HepG2 (cell line): ENCODE results near the gene KIAA0232. TPM values are rescaled to one million over a fixed set of nuclear protein-coding genes. Genes with fewer than 3 reads are reported as not detected.
A peak's percentile ranks its signal among the peaks of the same experiment; 100 is the strongest.

Experiments
- CBX2 ChIP-seq, 2 experiments: fragments of 200-600 bp in 1 of 2; sonication (generic); formaldehyde crosslinking in 1 of 2; IDR thresholded peaks; 2 replicates each; pipeline versions ENCODE4 v1.7.0 to v1.8.1; 2018 to 2022; ENCODE audit warnings: low read depth in 2 of 2, low read length in 1 of 2, mild to moderate bottlenecking in 1 of 2, missing genetic modification reagents in 1 of 2
- FOXP4 ChIP-seq: sonication (generic); formaldehyde crosslinking; IDR thresholded peaks from 2 replicates; pipeline ENCODE4 v1.4.0; 2020; ENCODE audit warnings: missing genetic modification reagents
- PAXIP1 ChIP-seq: sonication (generic); formaldehyde crosslinking; conservative IDR thresholded peaks from 2 replicates; pipeline ENCODE4 v1.4.0; 2020; ENCODE audit warnings: mild to moderate bottlenecking, missing genetic modification reagents, moderate library complexity
- SALL1 ChIP-seq: sonication (generic); formaldehyde crosslinking; IDR thresholded peaks from 2 replicates; pipeline ENCODE4 v1.8.0; 2022; ENCODE audit warnings: mild to moderate bottlenecking, missing genetic modification reagents
- SMC3 ChIP-seq: IDR thresholded peaks from 2 replicates; pipeline ENCODE4 v1.6.1; 2011; ENCODE audit warnings: low read length, improper control_type of control experiment
- ZBTB38 ChIP-seq: sonication (generic); formaldehyde crosslinking; IDR thresholded peaks from 2 replicates; pipeline ENCODE4 v1.5.1; 2020; ENCODE audit warnings: mild to moderate bottlenecking, missing genetic modification reagents
- ZBTB7A ChIP-seq: sonication (generic); formaldehyde crosslinking; IDR thresholded peaks from 2 replicates; pipeline ENCODE4 v1.8.0; 2022; ENCODE audit warnings: mild to moderate bottlenecking, missing genetic modification reagents
- ZBTB7B ChIP-seq: sonication (generic); formaldehyde crosslinking; IDR thresholded peaks from 2 replicates; pipeline ENCODE4 v1.4.0; 2020; ENCODE audit warnings: missing genetic modification reagents
- ZNF18 ChIP-seq: sonication (generic); formaldehyde crosslinking; IDR thresholded peaks from 2 replicates; pipeline ENCODE4 v1.8.0; 2022; ENCODE audit warnings: mild to moderate bottlenecking, missing genetic modification reagents; ENCODE audit not compliant: insufficient replicate concordance
- ZNF451 ChIP-seq: sonication (generic); formaldehyde crosslinking; IDR thresholded peaks from 2 replicates; pipeline ENCODE4 v1.5.0; 2020; ENCODE audit warnings: mild to moderate bottlenecking, missing genetic modification reagents
- ZNF75D ChIP-seq: sonication (generic); formaldehyde crosslinking; IDR thresholded peaks from 2 replicates; pipeline ENCODE4 v1.8.1; 2023; ENCODE audit warnings: missing genetic modification reagents, mild to moderate bottlenecking, borderline replicate concordance
- polyA plus RNA-seq, 8 experiments: library from polyadenylated mRNA; depleted of rRNA in 3 of 8; stranded (reverse) in 7 of 8; unstranded in 1 of 8; fragments of >200 nt; fragmentation: Illumina TruSeq in 4 of 8; extraction: Trizol in 4 of 8; gene quantifications; 2 replicates each; pipeline versions ENCODE4 v1.2.1 to v1.2.3, GENCODE V29; 2011 to 2016; ENCODE audit warnings: low read depth in 4 of 8, missing spikeins in 1 of 8, mixed read lengths in 1 of 8; ENCODE audit not compliant: insufficient read depth in 1 of 8
- total RNA-seq, 5 experiments: library from RNA; depleted of rRNA; stranded (reverse); fragments of >200 nt; fragmentation: Illumina TruSeq; extraction: Trizol; gene quantifications; 2 replicates each; pipeline ENCODE4 v1.2.3, GENCODE V29; 2016; ENCODE audit warnings: low read depth in 1 of 5
- TF ChIP-seq, protein P1 (sequence below): sonication (generic); formaldehyde crosslinking; IDR thresholded peaks from 2 replicates; pipeline ENCODE4 v1.5.0; 2020; ENCODE audit warnings: missing genetic modification reagents
- TF ChIP-seq, protein P2 (sequence below): sonication (generic); formaldehyde crosslinking; IDR thresholded peaks from 2 replicates; pipeline ENCODE4 v1.4.0; 2020; ENCODE audit warnings: missing genetic modification reagents, borderline replicate concordance

KIAA0232 gene
- total and polyA plus RNA-seq, 2 of the 13 experiments (the other 11 are each of a cell fraction or from before 2014, with no cell fraction given): 7.8 to 17.1 TPM

DNA sequence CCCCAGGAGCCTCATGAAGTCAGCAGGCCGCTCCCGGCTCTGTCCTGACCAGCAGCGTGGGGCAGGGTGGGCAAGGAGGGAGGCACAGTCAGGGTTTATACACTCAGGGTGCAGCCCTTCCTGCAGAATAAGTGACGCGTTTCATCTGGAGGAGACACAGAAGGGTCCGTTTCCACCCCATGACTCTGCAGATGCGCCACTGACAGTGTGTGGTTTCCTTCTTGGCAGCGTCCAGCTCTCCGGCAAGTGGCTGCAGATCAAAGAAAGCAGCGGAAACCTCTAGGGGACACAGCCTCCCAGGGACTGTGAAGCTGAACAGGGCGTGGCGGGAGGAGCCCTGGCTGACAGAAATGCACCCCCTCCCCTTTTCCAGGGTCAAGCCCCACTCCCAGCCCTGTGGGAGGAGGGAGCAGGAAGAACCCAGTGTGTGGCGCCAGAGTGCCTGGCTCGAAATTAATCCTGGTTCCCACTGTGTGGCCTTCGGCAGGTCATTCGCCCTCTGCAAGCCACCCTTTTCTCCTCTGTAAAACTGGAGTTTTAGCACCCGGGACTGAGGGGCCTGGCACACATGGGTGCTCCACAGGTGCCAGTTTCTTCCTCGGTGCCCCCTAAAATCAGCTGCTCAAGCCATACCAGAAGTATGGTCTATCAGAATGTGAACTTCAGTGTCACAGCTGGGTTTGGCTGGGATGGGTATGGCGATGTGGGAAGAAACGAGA is 109.8 kb downstream of the KIAA0232 start (continued):
- no peak for TF ChIP-seq ZNF75D (CRISPR knock-in tag)
- peak; percentile 72 for TF ChIP-seq PAXIP1 (CRISPR knock-in tag)
- TF ChIP-seq FOXP4 (CRISPR knock-in tag): peak; percentile 55
- peak; percentile 46 for TF ChIP-seq SMC3
- no peak for TF ChIP-seq CBX2 (IDR thresholded peaks at IDR 0.05; ENCODE audit: low read depth, low read length)
- TF ChIP-seq CBX2 (CRISPR knock-in tag; IDR thresholded peaks at IDR 0.05; ENCODE audit: low read depth): no peak
- peak; percentile 83; the same call in 1 of the 2 replicates for TF ChIP-seq ZNF451 (CRISPR knock-in tag)
- TF ChIP-seq, protein P1, sequence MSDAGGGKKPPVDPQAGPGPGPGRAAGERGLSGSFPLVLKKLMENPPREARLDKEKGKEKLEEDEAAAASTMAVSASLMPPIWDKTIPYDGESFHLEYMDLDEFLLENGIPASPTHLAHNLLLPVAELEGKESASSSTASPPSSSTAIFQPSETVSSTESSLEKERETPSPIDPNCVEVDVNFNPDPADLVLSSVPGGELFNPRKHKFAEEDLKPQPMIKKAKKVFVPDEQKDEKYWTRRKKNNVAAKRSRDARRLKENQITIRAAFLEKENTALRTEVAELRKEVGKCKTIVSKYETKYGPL (CRISPR knock-in tag): no peak
- TF ChIP-seq SALL1 (CRISPR knock-in tag): peak; percentile 81
- 0 out of 2 replicates have a peak, but pooled peaks have one; percentile 45 for TF ChIP-seq ZBTB7B (CRISPR knock-in tag)
- TF ChIP-seq, protein P2, sequence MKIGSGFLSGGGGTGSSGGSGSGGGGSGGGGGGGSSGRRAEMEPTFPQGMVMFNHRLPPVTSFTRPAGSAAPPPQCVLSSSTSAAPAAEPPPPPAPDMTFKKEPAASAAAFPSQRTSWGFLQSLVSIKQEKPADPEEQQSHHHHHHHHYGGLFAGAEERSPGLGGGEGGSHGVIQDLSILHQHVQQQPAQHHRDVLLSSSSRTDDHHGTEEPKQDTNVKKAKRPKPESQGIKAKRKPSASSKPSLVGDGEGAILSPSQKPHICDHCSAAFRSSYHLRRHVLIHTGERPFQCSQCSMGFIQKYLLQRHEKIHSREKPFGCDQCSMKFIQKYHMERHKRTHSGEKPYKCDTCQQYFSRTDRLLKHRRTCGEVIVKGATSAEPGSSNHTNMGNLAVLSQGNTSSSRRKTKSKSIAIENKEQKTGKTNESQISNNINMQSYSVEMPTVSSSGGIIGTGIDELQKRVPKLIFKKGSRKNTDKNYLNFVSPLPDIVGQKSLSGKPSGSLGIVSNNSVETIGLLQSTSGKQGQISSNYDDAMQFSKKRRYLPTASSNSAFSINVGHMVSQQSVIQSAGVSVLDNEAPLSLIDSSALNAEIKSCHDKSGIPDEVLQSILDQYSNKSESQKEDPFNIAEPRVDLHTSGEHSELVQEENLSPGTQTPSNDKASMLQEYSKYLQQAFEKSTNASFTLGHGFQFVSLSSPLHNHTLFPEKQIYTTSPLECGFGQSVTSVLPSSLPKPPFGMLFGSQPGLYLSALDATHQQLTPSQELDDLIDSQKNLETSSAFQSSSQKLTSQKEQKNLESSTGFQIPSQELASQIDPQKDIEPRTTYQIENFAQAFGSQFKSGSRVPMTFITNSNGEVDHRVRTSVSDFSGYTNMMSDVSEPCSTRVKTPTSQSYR (CRISPR knock-in tag): peak; percentile 48; the same call in 1 of the 2 replicates
- TF ChIP-seq ZNF18: peak; percentile 9
- TF ChIP-seq ZBTB7A (CRISPR knock-in tag): peak; percentile 93
- TF ChIP-seq ZBTB38 (CRISPR knock-in tag): peak; percentile 87
